Chondrocyte (in vitro differentiated cells): ENCODE results near the gene DOK3. TPM values are rescaled to one million over a fixed set of nuclear protein-coding genes. Genes with fewer than 3 reads are reported as not detected.

ENCODE experiments used
- DNase-seq: peaks from one replicate; pipeline ENCODE4 v3.0.0; 2021; ENCODE audit warnings: mixed read lengths, low spot score
- H3K27ac Mint-ChIP-seq: one replicate; pipeline ENCODE4 v1.8.0; 2021; ENCODE audit warnings: mild to moderate bottlenecking, moderate library complexity, mixed read lengths; ENCODE audit not compliant: unreplicated experiment
- H3K27me3 Mint-ChIP-seq: 2 replicates; pipeline ENCODE4 v1.8.0; 2021; ENCODE audit warnings: low read depth, mixed read lengths
- H3K36me3 Mint-ChIP-seq: 2 replicates; pipeline ENCODE4 v1.8.0; 2021; ENCODE audit warnings: low read depth, mixed read lengths
- H3K4me1 Mint-ChIP-seq: 2 replicates; pipeline ENCODE4 v1.8.0; 2021; ENCODE audit warnings: low read depth, mild to moderate bottlenecking, mixed read lengths
- H3K4me3 Mint-ChIP-seq: one replicate; pipeline ENCODE4 v1.8.0; 2021; ENCODE audit warnings: mild to moderate bottlenecking, moderate library complexity, mixed read lengths; ENCODE audit not compliant: unreplicated experiment
- H3K9me3 Mint-ChIP-seq: 2 replicates; pipeline ENCODE4 v1.8.0; 2021; ENCODE audit warnings: low read depth, mixed read lengths
- total RNA-seq: library from RNA; stranded (reverse); gene quantifications from 3 replicates; pipeline ENCODE4 v1.2.1, GENCODE V29; 2021
- TF ChIP-seq, protein P1 (sequence below): fragments of 200-600 bp; sonication (generic); IDR thresholded peaks from 2 replicates; pipeline ENCODE4 v1.5.0; 2021; ENCODE audit warnings: antibody characterized with exemption, mild to moderate bottlenecking, moderate library complexity

The DOK3 gene
- total RNA-seq, 1 donor from 2014 or later: 7.5 TPM

- H3K4me1 Mint-ChIP-seq: peaks cover 73% of the 10 kb centered on the region
- no peaks in the 10 kb centered on the region for H3K27me3 Mint-ChIP-seq
- H3K4me3 Mint-ChIP-seq: peak overlapping the region; percentile 89
- peaks cover 19% of the 10 kb centered on the region for H3K36me3 Mint-ChIP-seq
- TF ChIP-seq, protein P1, sequence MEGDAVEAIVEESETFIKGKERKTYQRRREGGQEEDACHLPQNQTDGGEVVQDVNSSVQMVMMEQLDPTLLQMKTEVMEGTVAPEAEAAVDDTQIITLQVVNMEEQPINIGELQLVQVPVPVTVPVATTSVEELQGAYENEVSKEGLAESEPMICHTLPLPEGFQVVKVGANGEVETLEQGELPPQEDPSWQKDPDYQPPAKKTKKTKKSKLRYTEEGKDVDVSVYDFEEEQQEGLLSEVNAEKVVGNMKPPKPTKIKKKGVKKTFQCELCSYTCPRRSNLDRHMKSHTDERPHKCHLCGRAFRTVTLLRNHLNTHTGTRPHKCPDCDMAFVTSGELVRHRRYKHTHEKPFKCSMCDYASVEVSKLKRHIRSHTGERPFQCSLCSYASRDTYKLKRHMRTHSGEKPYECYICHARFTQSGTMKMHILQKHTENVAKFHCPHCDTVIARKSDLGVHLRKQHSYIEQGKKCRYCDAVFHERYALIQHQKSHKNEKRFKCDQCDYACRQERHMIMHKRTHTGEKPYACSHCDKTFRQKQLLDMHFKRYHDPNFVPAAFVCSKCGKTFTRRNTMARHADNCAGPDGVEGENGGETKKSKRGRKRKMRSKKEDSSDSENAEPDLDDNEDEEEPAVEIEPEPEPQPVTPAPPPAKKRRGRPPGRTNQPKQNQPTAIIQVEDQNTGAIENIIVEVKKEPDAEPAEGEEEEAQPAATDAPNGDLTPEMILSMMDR: peak; percentile 78
- H3K9me3 Mint-ChIP-seq: no peaks in the 10 kb centered on the region
- no peak for DNase-seq
- peak overlapping the region; percentile 91 for H3K27ac Mint-ChIP-seq
Observed at GRCh38 chr5:177494346-177495195, 15.1 kb downstream of the DOK3 start.

- Mint-ChIP-seq H3K4me3 (peak overlapping the region; percentile 89), H3K4me1 (peaks cover 69% of the 10 kb centered on the region), H3K9me3 (no peaks in the 10 kb centered on the region), H3K27me3 (no peaks in the 10 kb centered on the region), H3K27ac (peak overlapping the region; percentile 91), H3K36me3 (peaks cover 20% of the 10 kb centered on the region)
- TF ChIP-seq, protein P1: no peak
- no peak for DNase-seq
Observed at GRCh38 chr5:177493795-177494345, 15.8 kb downstream of the DOK3 start.

GRCh38 chr5:177492841-177493240 lies 16.8 kb downstream of the DOK3 start:
- peak overlapping the region; percentile 91 for H3K27ac Mint-ChIP-seq
- TF ChIP-seq, protein P1: no peak
- H3K9me3 Mint-ChIP-seq: no peaks in the 10 kb centered on the region
- peaks cover 69% of the 10 kb centered on the region for H3K4me1 Mint-ChIP-seq
- no peak for DNase-seq
- peak overlapping the region; percentile 59 for H3K4me3 Mint-ChIP-seq
- H3K36me3 Mint-ChIP-seq: peaks cover 27% of the 10 kb centered on the region
- H3K27me3 Mint-ChIP-seq: no peaks in the 10 kb centered on the region

GRCh38 chr5:177491983-177492746 lies 17.5 kb downstream of the DOK3 start:
- H3K4me3 Mint-ChIP-seq: peak overlapping the region; percentile 59
- H3K4me1 Mint-ChIP-seq: peaks cover 72% of the 10 kb centered on the region
- no peak for DNase-seq
- TF ChIP-seq, protein P1: no peak
- H3K36me3 Mint-ChIP-seq: peaks cover 32% of the 10 kb centered on the region
- H3K27ac Mint-ChIP-seq: peak overlapping the region; percentile 91
- no peaks in the 10 kb centered on the region for H3K27me3 Mint-ChIP-seq
- H3K9me3 Mint-ChIP-seq: no peaks in the 10 kb centered on the region

DNA sequence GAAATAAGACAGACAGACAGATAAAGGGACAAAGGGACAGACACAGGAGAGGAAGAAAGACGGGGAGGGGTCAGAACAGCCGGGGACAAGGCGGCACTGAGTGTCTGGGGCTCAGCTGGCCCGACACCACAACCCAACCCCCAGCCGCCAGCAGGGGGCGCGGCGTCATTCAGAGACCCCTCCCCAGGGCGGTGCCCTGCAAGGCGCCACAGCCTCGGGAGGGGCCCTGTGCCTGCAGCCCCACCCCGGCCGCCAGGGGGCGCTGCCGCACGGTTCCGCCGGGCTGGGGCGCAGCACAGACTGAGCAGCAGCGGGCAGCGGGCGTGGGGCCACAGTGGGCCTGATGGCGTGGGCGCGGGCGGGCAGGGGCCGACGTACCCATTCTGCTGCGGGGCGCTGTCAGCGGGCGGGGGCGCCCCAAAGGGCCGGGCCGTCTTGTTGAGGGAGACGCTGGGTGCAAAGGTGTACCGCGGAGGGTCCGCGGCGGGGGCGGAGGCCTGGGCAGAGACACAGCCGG lies 18.1 kb downstream of the DOK3 start:
- no peaks in the 10 kb centered on the region for H3K27me3 Mint-ChIP-seq
- peaks cover 35% of the 10 kb centered on the region for H3K36me3 Mint-ChIP-seq
- no peaks in the 10 kb centered on the region for H3K9me3 Mint-ChIP-seq
- peak overlapping the region; percentile 50 for H3K4me3 Mint-ChIP-seq
- peak overlapping the region; percentile 83 for H3K27ac Mint-ChIP-seq
- TF ChIP-seq, protein P1: peak; percentile 97
- no peak for DNase-seq
- peaks cover 74% of the 10 kb centered on the region for H3K4me1 Mint-ChIP-seq
